Esophagus (tissue), 2 donors: ENCODE results near the gene ZNF526. TPM values are rescaled to one million over a fixed set of nuclear protein-coding genes. Genes with fewer than 3 reads are reported as not detected.

Source experiments
- H3K27ac ChIP-seq, 2 donors: one replicate each; pipeline ENCODE4 v1.5.1; 2013; ENCODE audit warnings: low read depth in 2 of 2, mild to moderate bottlenecking in 2 of 2, inconsistent platforms in 1 of 2, low read length in 1 of 2, moderate library complexity in 1 of 2
- H3K27me3 ChIP-seq, 2 donors: one replicate each; pipeline ENCODE4 v1.6.1; 2013; ENCODE audit warnings: low read length in 2 of 2, control low read depth in 1 of 2, mild to moderate bottlenecking in 1 of 2; ENCODE audit not compliant: insufficient read depth in 2 of 2, control insufficient read depth in 1 of 2
- H3K36me3 ChIP-seq, 2 donors: one replicate each; pipeline ENCODE4 v1.6.1; 2013; ENCODE audit warnings: low read length in 1 of 2; ENCODE audit not compliant: control insufficient read depth in 2 of 2, insufficient read depth in 2 of 2
- H3K4me1 ChIP-seq, 2 donors: one replicate each; pipeline ENCODE4 v1.6.1; 2013; ENCODE audit warnings: low read length in 1 of 2; ENCODE audit not compliant: control insufficient read depth in 2 of 2, insufficient read depth in 2 of 2
- H3K4me3 ChIP-seq, 2 donors: one replicate each; pipeline ENCODE4 v1.5.1; 2013; ENCODE audit warnings: low read length in 2 of 2, mild to moderate bottlenecking in 2 of 2, low read depth in 1 of 2, moderate library complexity in 1 of 2
- H3K9me3 ChIP-seq, 2 donors: one replicate each; pipeline ENCODE4 v1.6.1; 2013; ENCODE audit warnings: mild to moderate bottlenecking in 2 of 2, low read depth in 1 of 2, low read length in 1 of 2, moderate library complexity in 1 of 2; ENCODE audit not compliant: control insufficient read depth in 2 of 2, insufficient read depth in 1 of 2
- WGBS, 2 donors: extraction: QIAGEN DNeasy Blood & Tissue Kit; methylation state at CpG; one replicate each; pipeline ENCODE4 v1.1.7; 2013; 5-methylcytosine and 5-hydroxymethylcytosine counted together
- polyA plus RNA-seq, 2 donors: library from polyadenylated mRNA; stranded (reverse); fragments of 200-250 nt; gene quantifications; one replicate each; pipeline ENCODE4 v1.2.3, GENCODE V29; 2013
- donor health status: healthy with polysubstance abuse.
- donor health status: Bipolar disorder and iron deficiency.

ZNF526 gene
- polyA plus RNA-seq, 2 donors, result 2.3 to 3.6 TPM

DNA sequence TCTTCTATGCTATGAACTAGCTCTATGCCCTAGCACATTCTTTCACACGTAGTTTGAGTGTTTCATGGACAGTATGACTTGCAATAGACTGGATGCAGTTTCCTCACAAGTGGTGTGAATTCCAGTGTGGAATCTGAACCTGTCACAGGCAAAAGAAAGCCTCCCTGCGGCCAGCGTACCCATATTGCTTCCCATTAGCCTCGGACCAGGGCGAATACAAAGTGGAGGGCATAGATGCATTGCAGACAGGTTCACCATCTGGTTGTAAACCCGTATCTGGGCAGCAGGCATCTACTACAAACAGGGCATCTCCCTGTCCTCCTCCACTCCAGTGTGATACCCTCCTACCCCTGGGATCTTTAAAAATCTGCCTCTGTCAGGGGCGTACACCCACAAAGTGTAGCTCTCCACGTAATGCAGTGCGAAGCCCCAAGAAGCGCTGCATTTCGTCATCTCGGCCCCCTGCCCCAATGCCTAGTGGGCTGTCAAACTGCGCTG lies 47.6 kb downstream of the ZNF526 start:
- Histone ChIP-seq H3K4me1 (peaks cover 8 to 19% of the 10 kb centered on the region in 2 donors), H3K4me3 (peak overlapping the region; percentile 36 to 41), H3K9me3 (no peaks in the 10 kb centered on the region), H3K27me3 (no peaks in the 10 kb centered on the region), H3K27ac (peak overlapping the region; percentile 79 to 83), H3K36me3 (peaks cover 0 to 11% of the 10 kb centered on the region in 2 donors)
- 7% methylated on average over 13 of the region's 13 CpGs for WGBS, 2 donors

DNA sequence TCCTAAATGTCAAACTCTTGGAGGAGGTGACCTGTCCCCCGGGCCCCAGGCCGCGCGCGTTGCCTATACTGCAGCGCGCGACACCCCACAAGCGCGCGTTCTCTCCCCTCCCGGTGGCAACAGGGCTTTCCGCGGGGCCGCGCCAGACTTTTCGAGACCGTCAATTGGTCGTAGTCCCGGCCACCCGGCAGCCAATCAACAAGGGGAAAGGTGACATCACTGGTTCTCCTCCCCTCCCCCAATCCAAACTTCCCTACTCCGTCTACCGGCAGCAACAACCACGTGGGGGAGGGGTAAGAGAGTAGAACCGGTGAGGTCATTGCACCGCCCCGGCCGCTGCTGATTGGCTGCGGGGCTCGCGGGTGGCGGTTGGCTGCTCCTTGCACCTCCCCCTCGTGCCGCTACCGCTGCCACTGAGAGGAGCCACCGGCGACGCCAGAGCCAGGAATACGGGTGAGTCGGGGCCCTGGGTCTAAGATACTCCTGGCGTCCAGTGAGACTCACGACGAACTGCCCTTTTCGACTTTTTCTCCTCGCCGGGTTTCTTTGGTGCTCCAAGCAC lies 48.1 kb downstream of the ZNF526 start:
- Histone ChIP-seq H3K36me3 (peaks cover 0 to 16% of the 10 kb centered on the region in 2 donors), H3K27ac (peak overlapping the region; percentile 98 to 99), H3K9me3 (no peaks in the 10 kb centered on the region), H3K4me3 (peak overlapping the region; percentile 52 to 82), H3K4me1 (peaks cover 8 to 19% of the 10 kb centered on the region in 2 donors), H3K27me3 (no peaks in the 10 kb centered on the region)
- 0% methylated on average over 46 of the region's 46 CpGs for WGBS, 2 donors

DNA sequence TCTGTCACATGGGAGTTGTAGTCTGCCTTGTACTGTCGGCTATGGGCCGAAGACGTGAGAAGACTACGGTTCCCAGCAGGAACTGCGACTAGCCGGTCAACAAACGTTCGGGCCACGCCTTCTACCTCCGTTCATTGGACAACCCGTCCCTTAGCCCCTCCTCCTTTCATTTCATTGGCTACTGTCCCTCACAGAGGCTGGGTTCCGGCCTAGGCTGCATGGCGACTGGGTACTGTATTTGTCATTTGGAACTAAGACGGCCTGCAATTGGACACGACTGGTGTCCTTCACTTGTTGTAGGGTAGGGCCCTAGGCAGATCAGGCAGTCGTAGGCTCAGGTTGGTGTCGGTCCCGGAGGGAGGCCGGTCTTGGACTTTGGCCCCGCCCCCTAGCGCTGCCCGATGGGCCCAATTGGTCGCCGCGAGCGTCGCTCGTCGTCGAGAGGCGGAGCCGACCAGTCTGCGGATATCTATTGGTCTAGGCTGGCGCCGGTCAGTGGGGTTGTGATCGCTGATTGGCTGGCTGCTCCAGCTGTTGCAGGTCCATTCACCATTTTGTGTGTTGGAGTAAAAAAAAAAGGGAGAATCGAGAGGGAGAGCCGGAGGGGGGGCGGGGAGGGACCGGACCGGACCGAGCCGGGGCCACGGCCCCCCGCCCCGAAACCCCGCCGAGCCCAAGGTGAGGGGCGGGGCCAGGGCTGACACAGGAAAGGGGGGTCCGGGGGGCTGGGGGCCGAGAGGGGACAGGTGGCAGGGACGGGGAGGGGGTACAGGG lies 48.8 kb downstream of the ZNF526 start, which contains the start of gene CIC:
TSS of gene CIC (plus strand) at position 549 of the 774 bp plus-strand sequence. CDS start 2,532 bp downstream, outside the sequence.
- Histone ChIP-seq H3K4me3 (peak within 1 kb of the TSS; percentile 59 to 82), H3K27ac (peak within 1 kb of the TSS; percentile 98 to 99), H3K4me1 (peaks cover 8 to 22% of the 10 kb centered on the region in 2 donors), H3K36me3 (peaks cover 0 to 23% of the 10 kb centered on the region in 2 donors), H3K27me3 (no peaks in the 10 kb centered on the region), H3K9me3 (no peaks in the 10 kb centered on the region)
- 1 to 2% methylated on average over 51 to 52 of the region's 52 CpGs for WGBS, 2 donors

DNA sequence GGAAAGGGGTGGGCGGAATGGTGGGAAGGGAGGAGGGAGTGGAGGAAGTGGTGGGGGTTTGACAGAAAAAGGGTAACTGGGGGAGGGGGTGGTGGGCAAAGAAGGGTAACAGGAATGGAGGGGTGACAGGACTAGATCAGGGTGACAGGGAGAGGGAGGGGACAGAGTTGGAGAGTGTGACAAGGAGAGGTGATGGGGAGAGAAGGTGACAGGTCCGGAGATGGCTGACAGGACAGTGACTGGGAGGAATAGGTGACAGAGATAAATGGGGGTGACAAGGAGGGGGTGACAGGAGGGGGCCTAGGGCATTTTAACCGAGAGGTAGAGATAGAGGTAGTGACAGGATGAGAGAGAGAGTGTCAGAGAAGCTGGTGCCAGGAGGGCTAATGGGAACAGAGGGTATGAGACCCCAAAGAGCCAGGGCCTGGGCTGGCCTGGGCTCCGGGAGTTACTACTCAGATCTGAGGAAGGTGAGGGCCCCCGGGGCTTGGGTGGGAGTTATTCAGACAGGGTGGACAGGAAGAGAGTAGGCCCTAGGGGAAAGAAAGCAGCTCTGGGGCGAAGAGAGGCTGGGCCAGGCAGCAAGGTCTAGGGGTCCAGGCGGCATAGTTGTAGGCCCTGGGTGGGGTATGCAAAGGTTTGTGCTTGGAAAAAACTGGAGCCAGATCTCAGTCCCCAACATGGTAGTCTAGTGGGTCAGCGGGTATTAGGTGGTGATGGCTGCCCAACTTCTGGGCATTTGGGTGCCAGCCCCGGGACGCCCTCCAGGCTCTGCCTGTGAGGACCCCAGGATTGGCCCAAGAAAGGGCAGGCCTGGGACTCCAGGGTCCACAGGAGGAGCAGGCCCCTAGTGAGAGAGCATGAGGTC lies 49.6 kb downstream of the ZNF526 start:
- Histone ChIP-seq H3K27ac (peak overlapping the region; percentile 94 to 99), H3K9me3 (no peaks in the 10 kb centered on the region), H3K4me3 (peak overlapping the region; percentile 57 to 59), H3K27me3 (no peaks in the 10 kb centered on the region), H3K36me3 (peaks cover 0 to 29% of the 10 kb centered on the region in 2 donors), H3K4me1 (peaks cover 8 to 27% of the 10 kb centered on the region in 2 donors)
- WGBS, 2 donors, result 22 to 31% methylated on average over 10 of the region's 10 CpGs

DNA sequence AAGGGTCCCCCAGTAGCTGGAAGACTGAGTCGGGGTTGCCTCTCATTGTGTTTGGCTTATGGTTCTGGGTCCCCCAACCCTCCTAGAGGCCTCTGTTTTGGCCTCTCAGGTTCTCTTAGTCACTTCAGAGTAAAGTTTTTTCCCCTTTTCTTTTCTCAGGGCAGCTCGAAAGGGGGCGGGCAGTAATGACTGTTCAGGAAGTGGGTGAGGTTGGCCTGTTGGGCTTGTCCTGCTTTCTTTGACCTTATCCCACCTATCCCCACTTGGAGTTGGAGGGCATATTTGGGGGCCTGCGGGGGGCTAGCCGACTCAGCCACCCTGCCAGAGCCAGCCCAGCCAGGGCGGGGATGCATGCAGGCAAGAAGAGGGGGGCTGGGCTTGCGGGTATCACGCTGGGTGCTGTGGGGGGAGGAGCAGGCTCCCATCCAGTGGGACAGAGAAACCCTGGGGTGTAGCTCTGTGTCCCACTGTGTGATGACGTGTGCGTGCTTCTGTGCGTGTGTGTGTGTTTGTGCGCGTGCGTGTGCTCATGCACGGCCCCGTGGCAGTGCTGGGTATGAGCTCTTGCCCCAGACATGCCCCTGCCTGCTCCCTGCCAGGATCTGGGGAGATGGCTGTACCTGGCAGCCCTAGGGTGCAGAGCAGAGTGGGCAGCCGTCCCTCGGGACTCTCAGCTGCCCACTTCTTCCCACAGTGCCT lies 50.4 kb downstream of the ZNF526 start:
- Histone ChIP-seq H3K4me1 (peaks cover 8 to 32% of the 10 kb centered on the region in 2 donors), H3K9me3 (no peaks in the 10 kb centered on the region), H3K4me3 (peak overlapping the region; percentile 57 to 59), H3K27ac (peak overlapping the region; percentile 94 to 99), H3K36me3 (peaks cover 0 to 34% of the 10 kb centered on the region in 2 donors), H3K27me3 (no peaks in the 10 kb centered on the region)
- WGBS, 2 donors, result 11 to 15% methylated on average over 17 to 18 of the region's 18 CpGs

DNA sequence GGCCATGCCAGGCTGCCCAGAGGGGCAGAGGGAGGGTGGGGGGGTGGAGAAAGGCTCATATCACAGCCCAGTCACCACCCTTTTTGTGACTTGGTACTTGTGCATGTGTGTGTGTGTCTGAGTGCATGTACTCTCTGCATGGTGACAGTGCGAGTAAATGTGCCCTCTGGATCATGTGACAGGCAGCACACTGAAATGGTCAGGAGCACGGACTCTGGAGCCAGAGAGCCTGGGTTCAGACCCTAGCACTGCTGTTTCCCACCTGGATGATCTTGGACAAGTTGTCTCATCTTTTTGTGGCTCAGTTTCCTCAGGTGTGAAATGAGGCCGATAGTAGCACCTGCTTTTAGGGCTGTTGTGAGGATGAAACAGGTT lies 50.9 kb downstream of the ZNF526 start:
- Histone ChIP-seq H3K4me1 (peaks cover 8 to 32% of the 10 kb centered on the region in 2 donors), H3K9me3 (no peaks in the 10 kb centered on the region), H3K4me3 (peak overlapping the region in 1 of 2 donors; percentile 59), H3K27me3 (no peaks in the 10 kb centered on the region), H3K36me3 (peaks cover 0 to 34% of the 10 kb centered on the region in 2 donors), H3K27ac (peak overlapping the region; percentile 94 to 99)
- WGBS, 2 donors, result 44% methylated on average over 3 of the region's 3 CpGs

DNA sequence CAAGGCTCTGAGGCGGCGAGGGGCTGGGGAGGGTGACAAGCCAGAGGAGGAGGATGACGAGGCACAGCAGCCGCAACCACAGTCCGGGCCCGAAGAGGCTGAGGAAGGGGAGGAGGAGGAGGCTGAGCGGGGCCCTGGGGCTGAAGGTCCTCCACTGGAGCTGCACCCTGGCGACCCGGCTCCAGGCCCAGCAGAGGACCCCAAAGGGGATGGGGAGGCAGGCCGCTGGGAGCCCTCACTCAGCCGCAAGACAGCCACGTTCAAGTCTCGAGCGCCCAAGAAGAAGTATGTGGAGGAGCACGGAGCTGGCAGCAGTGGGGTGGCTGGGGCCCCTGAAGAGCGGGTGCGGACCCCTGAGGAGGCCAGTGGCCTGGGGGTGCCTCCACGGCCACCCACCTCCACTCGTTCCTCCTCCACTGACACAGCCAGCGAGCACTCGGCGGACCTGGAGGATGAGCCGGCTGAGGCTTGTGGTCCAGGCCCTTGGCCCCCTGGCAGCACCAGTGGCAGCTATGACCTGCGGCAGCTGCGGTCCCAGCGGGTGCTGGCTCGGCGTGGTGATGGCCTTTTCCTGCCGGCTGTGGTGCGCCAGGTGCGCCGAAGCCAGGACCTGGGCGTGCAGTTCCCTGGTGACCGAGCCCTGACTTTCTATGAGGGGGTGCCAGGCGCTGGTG lies 51.9 kb downstream of the ZNF526 start:
- Histone ChIP-seq H3K27ac (peak overlapping the region in 1 of 2 donors; percentile 99), H3K4me1 (peaks cover 8 to 36% of the 10 kb centered on the region in 2 donors), H3K27me3 (no peaks in the 10 kb centered on the region), H3K36me3 (peaks cover 0 to 37% of the 10 kb centered on the region in 2 donors), H3K9me3 (no peaks in the 10 kb centered on the region), H3K4me3 (no peak overlapping the region)
- 89 to 92% methylated on average over 33 to 35 of the region's 35 CpGs for WGBS, 2 donors

DNA sequence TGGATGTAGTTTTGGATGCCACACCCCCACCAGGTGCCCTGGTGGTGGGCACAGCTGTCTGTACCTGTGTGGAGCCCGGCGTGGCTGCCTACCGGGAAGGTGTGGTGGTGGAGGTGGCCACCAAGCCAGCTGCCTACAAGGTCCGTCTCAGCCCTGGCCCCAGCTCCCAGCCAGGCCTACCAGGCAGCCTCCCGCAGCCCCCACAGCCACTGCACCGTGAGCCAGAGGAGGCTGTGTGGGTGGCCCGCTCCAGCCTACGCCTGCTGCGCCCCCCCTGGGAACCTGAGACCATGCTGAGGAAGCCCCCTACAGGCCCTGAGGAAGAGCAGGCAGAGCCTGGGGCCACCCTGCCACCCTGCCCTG lies 52.4 kb downstream of the ZNF526 start:
- H3K9me3 ChIP-seq, result no peaks in the 10 kb centered on the region
- peaks cover 8 to 38% of the 10 kb centered on the region in 2 donors for H3K4me1 ChIP-seq
- H3K36me3 ChIP-seq, result peaks cover 0 to 37% of the 10 kb centered on the region in 2 donors
- no peaks in the 10 kb centered on the region for H3K27me3 ChIP-seq
- H3K27ac ChIP-seq, result no peak overlapping the region
- WGBS, 2 donors, result 84 to 88% methylated on average over 9 of the region's 9 CpGs
- H3K4me3 ChIP-seq, result no peak overlapping the region
